HG03103 (cell line): ENCODE results near the gene CLEC2B.
A peak's percentile ranks its signal among the peaks of the same experiment; 100 is the strongest.
"Not testable (repeated sequence)": the region's sequence is repeated elsewhere in the genome, so short reads cannot be mapped to it uniquely, and the experiment has no call there.

ENCODE experiments used
- ATAC-seq: cut with Tn5 transposase; IDR thresholded peaks from one replicate; pipeline ENCODE4 v1.9.1; 2021; ENCODE audit warnings: low read depth; ENCODE audit not compliant: unreplicated experiment

CLEC2B gene

GRCh38 chr12:9869307-9870161, at the start of gene CLEC2B:
Gene CLEC2B, minus strand, starts transcription at chr12:9869354.
- peak; percentile 43 for ATAC-seq

GRCh38 chr12:9911708-9912107, 42.6 kb upstream of the CLEC2B start:
- no peak for ATAC-seq

- no peak for ATAC-seq
Measured at GRCh38 chr12:9910716-9911421, 41.7 kb upstream of the CLEC2B start.

- ATAC-seq: no peak
Measured at GRCh38 chr12:9909724-9910123, 40.6 kb upstream of the CLEC2B start.

GRCh38 chr12:9908350-9908749, 39.2 kb upstream of the CLEC2B start:
- no peak for ATAC-seq

GRCh38 chr12:9907769-9908168, 38.6 kb upstream of the CLEC2B start:
- no peak for ATAC-seq

- ATAC-seq: no peak
Measured at GRCh38 chr12:9906873-9907272, 37.7 kb upstream of the CLEC2B start.

- no peak for ATAC-seq
Measured at GRCh38 chr12:9902539-9903228, 33.5 kb upstream of the CLEC2B start.

GRCh38 chr12:9900930-9901329, 31.8 kb upstream of the CLEC2B start:
- no peak for ATAC-seq

- ATAC-seq: no peak
Measured at GRCh38 chr12:9899209-9899608, 30.1 kb upstream of the CLEC2B start.

GRCh38 chr12:9897535-9897934, 28.4 kb upstream of the CLEC2B start:
- ATAC-seq: no peak

GRCh38 chr12:9895215-9895971, 26.2 kb upstream of the CLEC2B start:
- ATAC-seq: no peak

GRCh38 chr12:9888665-9889273, 19.6 kb upstream of the CLEC2B start:
- no peak for ATAC-seq

GRCh38 chr12:9883175-9883574, 14.0 kb upstream of the CLEC2B start:
- no peak for ATAC-seq

GRCh38 chr12:9881988-9882387, 12.8 kb upstream of the CLEC2B start:
- ATAC-seq: no peak

- ATAC-seq: no peak
Measured at GRCh38 chr12:9881246-9881645, 12.1 kb upstream of the CLEC2B start, which contains the start of gene KLRF2. Gene KLRF2, plus strand, starts transcription at chr12:9881489. Its CDS starts 107 bp downstream, at chr12:9881596.

- no peak for ATAC-seq
Measured at GRCh38 chr12:9880532-9881078, 11.5 kb upstream of the CLEC2B start.

- not testable (repeated sequence) for ATAC-seq
Measured at GRCh38 chr12:9876120-9876519, 7.0 kb upstream of the CLEC2B start.

- no peak for ATAC-seq
Measured at GRCh38 chr12:9872742-9873141, 3.6 kb upstream of the CLEC2B start.

GRCh38 chr12:9872162-9872561, 3.0 kb upstream of the CLEC2B start:
- ATAC-seq: no peak
